Measurements from ENCODE around the gene EID2B.

The EID2B gene

DNA sequence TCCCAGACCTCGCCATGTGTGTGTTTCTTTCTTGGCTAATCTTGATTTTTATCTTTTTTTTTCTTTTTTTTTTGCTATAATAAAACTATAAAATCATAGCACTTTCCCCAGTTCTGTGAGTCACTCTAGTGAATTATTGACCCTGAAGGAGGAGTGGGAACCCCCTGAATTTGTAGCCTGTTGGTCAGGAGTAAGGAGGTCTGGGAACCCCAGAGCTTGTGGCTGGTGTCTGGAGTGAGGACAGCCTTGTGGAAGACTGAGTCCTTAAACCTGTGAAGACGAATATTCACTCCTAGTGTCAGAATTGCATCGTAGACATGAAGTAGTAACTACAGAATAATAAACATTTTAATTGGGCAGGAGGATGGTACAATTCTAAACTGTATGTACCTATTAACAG is 7.4 kb downstream of the EID2B start:
- DNase-seq: no peak

GRCh38 chr19:39524495-39524894 is 8.2 kb downstream of the EID2B start:
- DNase-seq: no peak

DNA sequence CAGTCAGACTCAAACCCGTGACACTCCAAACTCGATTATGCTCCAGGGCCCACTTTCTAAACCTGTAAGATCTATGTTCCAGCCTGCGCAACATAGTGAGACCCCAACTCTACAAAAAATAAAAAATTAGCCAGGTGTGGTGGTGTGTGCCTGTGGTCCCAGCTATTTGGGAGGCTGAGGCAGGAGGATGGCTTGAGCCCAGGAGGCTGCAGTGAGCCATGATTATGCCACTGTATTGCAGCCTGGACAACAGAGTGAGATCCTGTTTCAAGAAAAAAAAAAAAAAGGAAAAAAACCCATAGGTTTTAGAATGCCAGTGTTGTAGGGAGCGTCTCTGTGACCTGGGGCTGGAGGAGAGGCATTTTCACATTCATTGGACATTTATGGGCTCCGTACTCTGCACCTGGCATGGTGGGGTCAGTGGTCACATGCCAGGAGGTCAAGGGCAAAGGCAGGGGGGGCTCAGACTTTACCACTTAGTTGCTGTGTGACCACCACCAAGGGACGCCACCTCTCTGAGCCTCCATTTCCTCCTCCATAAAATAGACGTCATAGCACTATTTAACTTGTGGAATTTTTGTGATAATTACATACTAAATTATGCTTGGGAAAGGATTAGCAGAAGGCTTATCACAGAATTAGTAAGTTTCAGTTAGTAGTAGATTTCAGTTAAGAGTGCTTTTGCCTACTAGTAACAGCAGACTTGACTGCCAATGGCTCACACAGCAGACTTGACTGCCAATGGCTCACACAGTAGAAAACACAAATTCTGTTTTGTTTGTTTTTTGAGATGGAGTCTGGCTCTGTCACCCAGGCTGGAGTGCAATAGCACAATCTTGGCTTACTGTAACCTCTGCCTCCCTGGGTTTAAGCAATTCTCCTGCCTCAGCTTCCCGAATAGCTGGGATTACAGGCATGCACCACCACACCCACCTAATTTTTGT is 11.8 kb downstream of the EID2B start:
- no peak for DNase-seq

DNA sequence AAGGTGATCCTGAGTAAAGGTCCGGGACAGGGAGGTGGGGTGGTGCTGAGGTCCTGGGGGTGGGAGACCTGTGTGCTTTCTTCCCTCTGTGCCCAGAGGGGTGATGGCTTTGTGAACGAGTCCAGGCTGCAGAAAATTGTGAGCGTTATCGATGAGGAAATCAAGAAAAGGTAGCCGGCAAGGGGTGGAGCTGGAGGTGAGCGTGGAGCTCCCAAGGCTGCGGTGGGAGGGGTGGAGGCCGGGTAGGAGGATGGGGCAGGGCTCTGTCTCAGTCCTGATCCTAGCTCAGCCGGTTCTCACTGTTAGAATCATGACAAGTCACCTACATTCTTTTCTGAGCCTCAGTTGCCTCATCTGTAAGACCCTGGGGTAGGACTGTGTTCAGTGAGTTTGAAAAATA is 13.7 kb downstream of the EID2B start:
- no peak for DNase-seq

DNA sequence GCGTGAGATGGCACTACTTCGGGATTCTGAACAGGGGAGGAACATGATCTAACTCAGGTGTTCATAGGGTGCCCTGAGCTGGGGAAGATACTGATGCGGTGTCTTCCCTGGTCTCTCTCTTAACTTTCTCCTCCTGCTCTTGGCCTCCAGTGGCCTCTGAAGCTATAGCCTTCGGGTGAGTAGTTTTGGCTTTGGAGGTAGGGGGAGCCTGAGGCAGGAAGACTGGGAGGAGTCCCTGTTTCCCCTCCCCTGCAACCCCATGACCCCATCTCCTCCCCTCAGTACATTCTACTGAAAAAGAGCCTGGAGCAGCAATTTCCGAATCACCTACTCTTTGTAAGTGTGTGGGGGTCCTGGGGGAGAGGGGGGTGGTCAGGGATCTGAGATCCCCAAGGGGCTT is 14.2 kb downstream of the EID2B start:
- DNase-seq: no peak

DNA sequence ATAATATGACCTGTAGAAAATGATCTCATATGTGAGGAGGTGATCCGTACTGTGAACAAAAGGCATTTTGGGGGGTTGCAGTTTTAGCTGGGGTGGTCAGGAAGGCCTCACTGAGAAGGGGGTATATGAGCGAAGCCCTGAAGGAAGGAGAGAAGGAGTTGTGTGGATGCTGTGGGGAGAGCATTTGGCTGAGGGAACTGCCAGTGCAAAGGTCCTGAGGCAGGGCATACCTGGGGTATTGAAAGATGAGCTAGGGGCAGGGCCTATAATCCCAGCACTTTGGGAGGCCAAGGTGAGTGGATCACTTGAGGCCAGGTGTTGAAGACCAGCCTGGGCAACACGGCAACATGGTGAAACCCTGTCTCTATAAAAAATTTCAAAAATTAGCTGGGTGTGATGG is 15.2 kb downstream of the EID2B start:
- DNase-seq: no peak

GRCh38 chr19:39516270-39516669 is 16.4 kb downstream of the EID2B start:
- DNase-seq: no peak

GRCh38 chr19:39515551-39516191 is 17.0 kb downstream of the EID2B start:
- DNase-seq: no peak

- no peak for DNase-seq
Measured at GRCh38 chr19:39514840-39515550, 17.7 kb downstream of the EID2B start, which contains the start of gene SELENOV. TSS of gene SELENOV (plus strand) at chr19:39515139. CDS start at chr19:39515213, 74 bp downstream.

DNA sequence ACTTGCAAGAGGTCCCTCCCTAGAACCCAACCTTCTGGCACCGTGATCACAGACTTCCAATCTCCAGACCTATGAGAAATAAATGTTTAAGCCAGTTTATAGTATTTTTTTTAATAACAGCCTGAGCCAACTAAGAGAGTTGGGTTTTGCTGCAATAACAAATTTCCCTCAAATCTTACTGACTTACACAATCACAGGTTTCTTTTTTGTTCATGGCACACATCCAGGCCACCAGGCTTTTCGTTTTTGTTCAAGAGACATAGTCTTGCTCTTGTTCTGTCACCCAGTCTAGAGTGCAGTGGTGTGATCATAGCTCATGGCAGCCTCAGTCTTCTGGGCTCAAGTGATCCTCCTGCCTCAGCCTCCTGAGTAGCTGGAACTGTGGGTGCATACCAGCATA is 19.7 kb downstream of the EID2B start:
- DNase-seq: no peak

GRCh38 chr19:39509233-39509632 is 23.4 kb downstream of the EID2B start:
- no peak for DNase-seq

DNA sequence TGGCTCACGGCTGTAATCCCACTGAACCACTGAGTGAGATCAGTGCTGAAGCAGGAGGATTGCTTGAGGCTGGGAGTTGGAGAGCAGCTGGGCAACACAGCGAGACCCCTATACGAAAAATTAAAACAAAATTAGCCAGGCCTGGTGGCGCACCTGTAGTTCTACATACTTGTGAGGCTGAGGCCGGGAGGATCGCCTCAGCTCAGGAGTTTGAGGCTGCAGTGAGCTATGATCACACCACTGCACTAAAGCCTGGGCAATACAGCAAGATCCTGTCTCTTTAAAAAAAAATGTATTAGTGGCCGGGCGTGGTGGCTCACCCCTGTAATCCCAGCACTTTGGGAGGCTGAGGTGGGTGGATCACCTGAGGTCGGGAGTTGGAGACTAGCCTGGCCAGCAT is 24.0 kb downstream of the EID2B start:
- no peak for DNase-seq

DNA sequence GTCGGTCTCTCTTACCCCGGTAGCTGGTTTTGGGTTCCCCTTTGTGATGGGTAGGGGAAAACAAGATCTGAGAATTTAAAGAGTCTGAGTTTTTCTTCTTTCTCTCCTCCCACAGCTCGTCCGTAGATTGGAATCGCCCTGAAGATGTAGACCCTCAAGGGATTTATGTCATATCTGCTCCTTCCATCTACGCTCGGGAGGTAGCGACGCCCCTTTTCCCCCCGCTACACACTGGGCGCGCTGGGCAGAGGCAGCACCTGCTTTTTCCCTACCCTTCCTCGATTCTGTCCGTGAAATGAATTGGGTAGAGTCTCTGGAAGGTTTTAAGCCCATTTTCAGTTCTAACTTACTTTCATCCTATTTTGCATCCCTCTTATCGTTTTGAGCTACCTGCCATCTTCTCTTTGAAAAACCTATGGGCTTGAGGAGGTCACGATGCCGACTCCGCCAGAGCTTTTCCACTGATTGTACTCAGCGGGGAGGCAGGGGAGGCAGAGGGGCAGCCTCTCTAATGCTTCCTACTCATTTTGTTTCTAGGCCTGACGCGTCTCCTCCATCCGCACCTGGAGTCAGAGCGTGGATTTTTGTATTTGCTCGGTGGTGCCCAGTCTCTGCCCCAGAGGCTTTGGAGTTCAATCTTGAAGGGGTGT is 24.8 kb downstream of the EID2B start:
- DNase-seq: no peak

DNA sequence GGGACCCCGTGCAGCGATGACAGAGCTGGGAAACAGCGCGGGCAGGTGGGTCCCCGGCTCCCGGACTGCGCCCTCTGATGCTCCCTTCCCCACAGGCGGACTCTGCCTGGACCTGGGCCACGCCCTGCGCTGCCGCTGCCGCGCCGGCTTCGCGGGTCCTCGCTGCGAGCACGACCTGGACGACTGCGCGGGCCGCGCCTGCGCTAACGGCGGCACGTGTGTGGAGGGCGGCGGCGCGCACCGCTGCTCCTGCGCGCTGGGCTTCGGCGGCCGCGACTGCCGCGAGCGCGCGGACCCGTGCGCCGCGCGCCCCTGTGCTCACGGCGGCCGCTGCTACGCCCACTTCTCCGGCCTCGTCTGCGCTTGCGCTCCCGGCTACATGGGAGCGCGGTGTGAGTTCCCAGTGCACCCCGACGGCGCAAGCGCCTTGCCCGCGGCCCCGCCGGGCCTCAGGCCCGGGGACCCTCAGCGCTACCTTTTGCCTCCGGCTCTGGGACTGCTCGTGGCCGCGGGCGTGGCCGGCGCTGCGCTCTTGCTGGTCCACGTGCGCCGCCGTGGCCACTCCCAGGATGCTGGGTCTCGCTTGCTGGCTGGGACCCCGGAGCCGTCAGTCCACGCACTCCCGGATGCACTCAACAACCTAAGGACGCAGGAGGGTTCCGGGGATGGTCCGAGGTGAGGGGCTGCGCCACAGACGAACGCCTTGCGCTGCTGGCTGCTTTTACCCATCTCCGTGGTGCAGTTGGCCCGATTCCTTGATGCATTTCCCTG is 25.5 kb downstream of the EID2B start:
- no peak for DNase-seq

DNA sequence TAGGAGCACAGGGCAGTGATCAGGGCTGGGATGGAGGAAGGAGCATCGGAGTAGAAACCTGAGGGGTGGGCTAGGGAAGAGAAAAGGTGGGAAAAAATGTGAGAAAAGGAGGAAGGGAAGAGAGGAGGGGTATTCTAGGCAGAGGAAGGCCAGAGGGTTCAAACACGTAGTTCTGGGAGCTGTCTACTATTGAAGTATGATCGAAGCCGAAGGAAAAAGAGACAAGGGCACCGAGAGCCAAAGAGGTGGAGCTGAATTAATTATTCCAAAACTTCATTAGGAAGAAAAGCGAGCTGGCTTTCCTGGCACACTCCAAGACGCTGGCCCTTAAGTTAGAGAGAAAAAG is 26.1 kb downstream of the EID2B start:
- DNase-seq: no peak

GRCh38 chr19:39502640-39503417 is 29.8 kb downstream of the EID2B start:
- DNase-seq: no peak

- no peak for DNase-seq
Measured at GRCh38 chr19:39501340-39501739, 31.3 kb downstream of the EID2B start.

DNA sequence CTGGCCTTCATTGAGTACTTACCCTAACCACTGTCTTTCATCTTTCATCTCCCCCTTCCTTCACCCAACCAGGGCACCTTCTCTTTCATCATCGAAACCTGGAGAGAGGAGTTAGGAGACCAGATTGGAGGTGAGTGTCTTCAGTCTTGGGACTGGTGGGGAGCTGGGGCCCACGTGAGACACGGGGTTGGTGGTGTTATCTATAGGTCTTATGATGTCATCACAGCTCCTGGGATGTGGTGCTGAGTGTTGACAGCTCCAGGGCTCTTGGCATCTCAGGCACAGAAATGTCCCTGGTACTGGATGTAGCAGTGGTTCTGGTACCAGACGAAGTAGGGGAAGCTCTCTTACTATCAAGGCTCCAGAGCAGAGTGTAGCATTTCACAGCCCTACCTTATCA is 32.1 kb downstream of the EID2B start:
- DNase-seq: no peak

DNA sequence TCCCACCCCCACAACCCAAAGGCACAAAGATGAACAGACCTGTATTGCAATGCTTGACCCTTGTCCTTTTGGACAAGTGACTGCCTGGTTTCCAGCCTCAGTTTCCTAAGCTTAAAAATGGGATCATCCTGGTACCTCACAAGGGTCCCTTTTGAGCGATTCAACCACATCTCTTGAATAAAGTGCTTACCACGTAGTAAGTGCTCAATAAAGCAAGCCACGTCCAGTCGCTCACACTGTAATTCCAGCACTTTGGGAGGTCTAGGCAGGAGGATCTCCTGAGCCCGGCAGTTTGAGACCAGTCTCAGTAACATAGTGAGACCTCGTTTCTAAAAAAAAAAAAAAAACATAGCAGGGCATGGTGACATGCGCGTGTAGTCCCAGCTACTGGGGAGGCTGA is 32.7 kb downstream of the EID2B start:
- DNase-seq: no peak

- DNase-seq: peak; percentile 58
Measured at GRCh38 chr19:39498798-39499642, 33.6 kb downstream of the EID2B start, which contains the start of gene DLL3. TSS of gene DLL3 (plus strand) at chr19:39498947. CDS start at chr19:39498975, 28 bp downstream.
